CD4-positive, alpha-beta T cell (primary cell): Measurements from ENCODE around the gene TEAD4. TPM values are rescaled to one million over a fixed set of nuclear protein-coding genes. Genes with fewer than 3 reads are reported as not detected.
"Not testable (repeated sequence)": the region's sequence is repeated elsewhere in the genome, so short reads cannot be mapped to it uniquely, and the experiment has no call there.

Experiments
- ATAC-seq: fragments of 200-7000 bp; cut with Tn5 transposase; one replicate; pipeline ENCODE4 v1.10.0; 2022; ENCODE audit warnings: mild to moderate bottlenecking; ENCODE audit not compliant: poor library complexity
- CTCF ChIA-PET: fragments of 350-600 bp; sonication (Branson Sonifier 250); formaldehyde crosslinking; loops from one replicate; lab custom pipeline; 2021; ENCODE audit warnings: antibody characterized with exemption, inconsistent platforms; lab: Charles Lee
- POLR2A ChIA-PET: fragments of 350-600 bp; sonication (Branson Sonifier 250); formaldehyde crosslinking; loops from one replicate; lab custom pipeline; 2021; ENCODE audit warnings: antibody characterized with exemption, inconsistent platforms; lab: Charles Lee
- DNase-seq, 14 experiments: peaks; one replicate each; pipeline ENCODE4 v3.0.0-alpha.2; 2013 to 2020; ENCODE audit warnings: mixed read lengths in 2 of 14
- H3K27ac ChIP-seq, 2 donors: one replicate each; pipeline versions ENCODE4 v1.5.1 to v1.7.0; 2013; ENCODE audit warnings: low read length in 2 of 2, low read depth in 1 of 2, mild to moderate bottlenecking in 1 of 2
- H3K27me3 ChIP-seq, 2 experiments: 1 replicate in 1 of 2; 2 replicates in 1 of 2; pipeline versions ENCODE4 v1.6.1 to v1.7.0; 2013; ENCODE audit warnings: low read length in 2 of 2, control low read depth in 1 of 2, mild to moderate bottlenecking in 1 of 2, moderate library complexity in 1 of 2; ENCODE audit not compliant: insufficient read depth in 2 of 2, control insufficient read depth in 1 of 2
- H3K36me3 ChIP-seq: one replicate; pipeline ENCODE4 v1.6.1; 2013; ENCODE audit warnings: low read length, control low read depth; ENCODE audit not compliant: insufficient read depth
- H3K4me1 ChIP-seq: one replicate; pipeline ENCODE4 v1.6.1; 2013; ENCODE audit warnings: low read length, control low read depth; ENCODE audit not compliant: insufficient read depth
- H3K4me3 ChIP-seq: one replicate; pipeline ENCODE4 v1.5.1; 2013; ENCODE audit warnings: mild to moderate bottlenecking, low read length, moderate library complexity
- H3K9me3 ChIP-seq, 2 experiments: 1 replicate in 1 of 2; 2 replicates in 1 of 2; pipeline versions ENCODE4 v1.6.1 to v1.7.0; 2013; ENCODE audit warnings: low read length in 2 of 2, mild to moderate bottlenecking in 2 of 2, control low read depth in 1 of 2, moderate library complexity in 1 of 2; ENCODE audit not compliant: control insufficient read depth in 1 of 2, insufficient read depth in 1 of 2
- H3K27ac Mint-ChIP-seq: one replicate; pipeline ENCODE4 v1.8.0; 2020; ENCODE audit warnings: mixed read lengths
- H3K27me3 Mint-ChIP-seq: one replicate; pipeline ENCODE4 v1.8.0; 2021; ENCODE audit warnings: mixed read lengths
- H3K36me3 Mint-ChIP-seq: one replicate; pipeline ENCODE4 v1.8.0; 2021; ENCODE audit warnings: low read depth, mixed read lengths
- H3K4me1 Mint-ChIP-seq: one replicate; pipeline ENCODE4 v1.8.0; 2021; ENCODE audit warnings: low read depth, mixed read lengths
- H3K4me3 Mint-ChIP-seq: one replicate; pipeline ENCODE4 v1.8.0; 2020; ENCODE audit warnings: mild to moderate bottlenecking, mixed read lengths
- H3K9me3 Mint-ChIP-seq: one replicate; pipeline ENCODE4 v1.8.0; 2020; ENCODE audit warnings: mixed read lengths
- intact Hi-C, 2 experiments: fragments of 100-400 bp; cut with DNase I in 1 of 2; cut with micrococcal nuclease in 1 of 2; formaldehyde crosslinking; loops; one replicate each; pipeline versions ENCODE4 v1.15.1 to v1.9.0; 2023 to 2025; cut with DNase I, micrococcal nuclease
- total RNA-seq, 174 experiments: library from RNA in 2 of 174; stranded (reverse) in 2 of 174; gene quantifications; one replicate each; pipeline ENCODE4 v1.2.3 and lab custom pipeline; 2021 to 2026
- TF ChIP-seq, protein P1 (sequence below): fragments of 200-600 bp; IDR thresholded peaks from one replicate; pipeline ENCODE4 v1.8.0; 2022; ENCODE audit warnings: antibody characterized with exemption, mild to moderate bottlenecking

TEAD4 gene
- total RNA-seq, 2 experiments from 2014 or later = not detected

DNA sequence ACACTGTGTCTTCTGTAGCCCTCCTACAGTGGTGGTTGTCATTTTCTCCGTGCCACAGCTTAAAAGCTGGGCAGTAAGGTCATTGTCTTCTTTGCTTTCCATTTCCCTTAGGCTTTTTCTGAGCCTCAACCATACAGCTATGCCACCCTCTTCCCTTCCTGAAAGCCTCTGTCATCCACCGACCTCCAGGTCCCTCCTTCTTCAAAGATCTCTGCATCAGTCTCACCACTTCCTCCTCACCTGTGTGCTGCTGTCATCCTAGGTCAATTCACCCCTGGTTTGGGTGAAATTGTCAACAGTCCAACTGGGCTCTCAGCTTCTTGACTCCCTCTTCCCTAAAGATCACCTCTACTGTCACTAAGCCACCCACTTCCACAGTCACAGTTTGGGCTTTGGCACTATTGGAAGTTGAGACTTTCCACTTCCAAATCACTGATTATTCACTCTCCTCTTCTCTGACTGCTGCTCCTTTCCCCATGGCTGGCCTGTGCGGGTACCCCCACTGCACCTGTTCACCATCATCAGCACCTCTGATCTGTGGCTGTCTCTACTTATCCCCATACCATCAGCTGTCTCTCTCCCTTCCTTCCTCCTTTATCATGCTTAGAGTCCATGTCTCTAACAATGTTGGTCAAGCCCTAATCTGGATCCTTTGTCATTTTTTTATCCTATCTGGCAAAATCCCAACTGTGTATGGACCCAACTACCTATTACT is 102.5 kb downstream of the TEAD4 start:
- H3K27ac Mint-ChIP-seq = no peak overlapping the region
- H3K9me3 Mint-ChIP-seq = peaks cover 2% of the 10 kb centered on the region
- H3K4me3 Mint-ChIP-seq = no peak overlapping the region
- no peaks in the 10 kb centered on the region for H3K4me1 Mint-ChIP-seq
- Histone ChIP-seq H3K27ac (no peak overlapping the region), H3K9me3 (peaks cover 0 to 5% of the 10 kb centered on the region in 2 experiments), H3K27me3 (peaks cover 0 to 3% of the 10 kb centered on the region in 2 experiments), H3K36me3 (no peaks in the 10 kb centered on the region), H3K4me3 (no peak overlapping the region), H3K4me1 (no peaks in the 10 kb centered on the region)
- DNase-seq (no peak), ATAC-seq (no peak)
- H3K36me3 Mint-ChIP-seq = no peaks in the 10 kb centered on the region
- intact Hi-C loops = no loop called here
- ChIA-PET POLR2A (no interaction called here), CTCF (interaction anchor here (1.6 kb wide), 1 partner anchor 12 kb away, joined by 3 read pairs; no protein-coding TSS in a partner anchor)
- TF ChIP-seq, protein P1, sequence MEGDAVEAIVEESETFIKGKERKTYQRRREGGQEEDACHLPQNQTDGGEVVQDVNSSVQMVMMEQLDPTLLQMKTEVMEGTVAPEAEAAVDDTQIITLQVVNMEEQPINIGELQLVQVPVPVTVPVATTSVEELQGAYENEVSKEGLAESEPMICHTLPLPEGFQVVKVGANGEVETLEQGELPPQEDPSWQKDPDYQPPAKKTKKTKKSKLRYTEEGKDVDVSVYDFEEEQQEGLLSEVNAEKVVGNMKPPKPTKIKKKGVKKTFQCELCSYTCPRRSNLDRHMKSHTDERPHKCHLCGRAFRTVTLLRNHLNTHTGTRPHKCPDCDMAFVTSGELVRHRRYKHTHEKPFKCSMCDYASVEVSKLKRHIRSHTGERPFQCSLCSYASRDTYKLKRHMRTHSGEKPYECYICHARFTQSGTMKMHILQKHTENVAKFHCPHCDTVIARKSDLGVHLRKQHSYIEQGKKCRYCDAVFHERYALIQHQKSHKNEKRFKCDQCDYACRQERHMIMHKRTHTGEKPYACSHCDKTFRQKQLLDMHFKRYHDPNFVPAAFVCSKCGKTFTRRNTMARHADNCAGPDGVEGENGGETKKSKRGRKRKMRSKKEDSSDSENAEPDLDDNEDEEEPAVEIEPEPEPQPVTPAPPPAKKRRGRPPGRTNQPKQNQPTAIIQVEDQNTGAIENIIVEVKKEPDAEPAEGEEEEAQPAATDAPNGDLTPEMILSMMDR = no peak
- peaks cover 46% of the 10 kb centered on the region for H3K27me3 Mint-ChIP-seq

DNA sequence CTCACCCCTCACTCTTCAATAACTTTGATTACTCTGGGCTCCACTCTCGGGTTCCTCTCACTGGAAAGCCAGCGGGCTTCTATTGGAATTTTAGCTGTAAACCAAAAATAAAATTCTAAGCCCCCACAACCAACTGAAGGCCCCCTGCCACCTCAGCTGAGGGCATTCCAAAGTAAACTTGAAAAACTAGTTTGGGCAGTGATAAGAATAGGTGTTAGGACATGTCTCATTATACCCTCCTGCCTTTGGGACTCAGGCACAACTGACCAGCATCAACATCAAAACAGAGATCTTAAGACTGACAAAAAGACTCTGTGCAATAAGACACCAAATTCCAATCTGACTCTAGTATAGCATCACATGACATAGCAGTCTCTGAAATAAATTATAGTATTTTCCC is 106.1 kb downstream of the TEAD4 start:
- peaks cover 39% of the 10 kb centered on the region for H3K27me3 Mint-ChIP-seq
- CTCF ChIA-PET = interaction anchor here (1.1 kb wide), 1 partner anchor 9 kb away, joined by 3 read pairs; no protein-coding TSS in a partner anchor
- POLR2A ChIA-PET = no interaction called here

GRCh38 chr12:3065846-3066245 is 106.6 kb downstream of the TEAD4 start:
- H3K4me3 ChIP-seq, ATAC-seq, H3K27ac Mint-ChIP-seq, H3K27me3 ChIP-seq, H3K4me1 ChIP-seq, POLR2A ChIA-PET, H3K4me1 Mint-ChIP-seq, H3K4me3 Mint-ChIP-seq, H3K27ac ChIP-seq, H3K36me3 ChIP-seq, H3K9me3 Mint-ChIP-seq, intact Hi-C loops, CTCF ChIA-PET, H3K36me3 Mint-ChIP-seq, H3K9me3 ChIP-seq, DNase-seq: not testable (repeated sequence)
- H3K27me3 Mint-ChIP-seq = peaks cover 35% of the 10 kb centered on the region

More for the DNA sequence above, 106.1 kb downstream of the TEAD4 start:
- Histone ChIP-seq H3K4me3 (no peak overlapping the region), H3K36me3 (no peaks in the 10 kb centered on the region), H3K9me3 (peaks cover 0 to 5% of the 10 kb centered on the region in 2 experiments), H3K27me3 (peaks cover 0 to 3% of the 10 kb centered on the region in 2 experiments), H3K4me1 (no peaks in the 10 kb centered on the region), H3K27ac (no peak overlapping the region)
- intact Hi-C loops = no loop called here
- H3K4me3 Mint-ChIP-seq = no peak overlapping the region
- H3K9me3 Mint-ChIP-seq = peaks cover 2% of the 10 kb centered on the region
- H3K4me1 Mint-ChIP-seq = no peaks in the 10 kb centered on the region
- no peak for DNase-seq
- no peak for ATAC-seq
- no peak overlapping the region for H3K27ac Mint-ChIP-seq
- TF ChIP-seq, protein P1 = no peak
- no peaks in the 10 kb centered on the region for H3K36me3 Mint-ChIP-seq
